RWPE2 (cell line): ENCODE results near the gene DNAH7.

ENCODE experiments used
- ATAC-seq: fragments of 200-7000 bp; cut with Tn5 transposase; 3 replicates; pipeline ENCODE4 v1.9.1; 2021; ENCODE audit warnings: low read depth
- DNase-seq: peaks from one replicate; pipeline ENCODE4 v3.0.0-alpha.2; 2020; ENCODE audit warnings: low spot score
- H3K27ac ChIP-seq: fragments of 450-650 bp; 2 replicates; pipeline ENCODE4 v1.5.1; 2017; ENCODE audit warnings: mild to moderate bottlenecking; ENCODE audit not compliant: poor library complexity, severe bottlenecking
- H3K27me3 ChIP-seq: fragments of 250-450 bp; sonication (Bioruptor Pico); 2 replicates; pipeline ENCODE4 v1.5.1; 2021; ENCODE audit warnings: mild to moderate bottlenecking, moderate library complexity; ENCODE audit not compliant: insufficient read depth, poor library complexity, severe bottlenecking
- H3K36me3 ChIP-seq: fragments of 250-450 bp; sonication (Bioruptor Pico); 2 replicates; pipeline ENCODE4 v1.5.1; 2020; ENCODE audit warnings: low read depth, mild to moderate bottlenecking, moderate library complexity
- H3K4me1 ChIP-seq: fragments of 250-450 bp; sonication (Bioruptor Pico); 2 replicates; pipeline ENCODE4 v1.5.1; 2021; ENCODE audit warnings: mild to moderate bottlenecking, moderate library complexity; ENCODE audit not compliant: insufficient read depth, poor library complexity, severe bottlenecking
- H3K4me3 ChIP-seq: fragments of 250-450 bp; sonication (Bioruptor Pico); 2 replicates; pipeline ENCODE4 v1.5.1; 2021; ENCODE audit warnings: mild to moderate bottlenecking, moderate library complexity; ENCODE audit not compliant: severe bottlenecking
- H3K9me3 ChIP-seq: fragments of 250-450 bp; sonication (Bioruptor Pico); 2 replicates; pipeline ENCODE4 v1.5.1; 2021; ENCODE audit warnings: mild to moderate bottlenecking, moderate library complexity; ENCODE audit not compliant: severe bottlenecking
- CTCF ChIP-seq: fragments of 450-650 bp; IDR thresholded peaks from one replicate; pipeline ENCODE4 v1.5.1; 2017; ENCODE audit warnings: mild to moderate bottlenecking, moderate library complexity; ENCODE audit not compliant: poor library complexity, severe bottlenecking

DNAH7 gene

GRCh38 chr2:195734395-195734794, 334.2 kb downstream of the DNAH7 start:
- no peaks in the 10 kb centered on the region for H3K36me3 ChIP-seq
- DNase-seq (no peak), ATAC-seq (no peak)
- no peaks in the 10 kb centered on the region for H3K9me3 ChIP-seq
- no peak for TF ChIP-seq CTCF
- H3K4me1 ChIP-seq, result peaks cover 5% of the 10 kb centered on the region
- H3K4me3 ChIP-seq, result no peak overlapping the region
- H3K27me3 ChIP-seq, result no peaks in the 10 kb centered on the region
- H3K27ac ChIP-seq, result no peak overlapping the region

- Histone ChIP-seq H3K4me3 (no peak overlapping the region), H3K27me3 (no peaks in the 10 kb centered on the region), H3K9me3 (no peaks in the 10 kb centered on the region), H3K27ac (no peak overlapping the region), H3K4me1 (peaks cover 5% of the 10 kb centered on the region), H3K36me3 (no peaks in the 10 kb centered on the region)
- ATAC-seq (no peak), DNase-seq (no peak)
- no peak for TF ChIP-seq CTCF
Observed at GRCh38 chr2:195733831-195734230, 334.8 kb downstream of the DNAH7 start.

GRCh38 chr2:195732574-195732973, 336.1 kb downstream of the DNAH7 start:
- no peak for TF ChIP-seq CTCF

GRCh38 chr2:195730912-195731311, 337.7 kb downstream of the DNAH7 start:
- no peaks in the 10 kb centered on the region for H3K36me3 ChIP-seq
- no peaks in the 10 kb centered on the region for H3K9me3 ChIP-seq
- ATAC-seq (no peak), DNase-seq (no peak)
- H3K27ac ChIP-seq, result no peak overlapping the region
- TF ChIP-seq CTCF, result no peak
- H3K4me3 ChIP-seq, result no peak overlapping the region
- no peaks in the 10 kb centered on the region for H3K4me1 ChIP-seq
- H3K27me3 ChIP-seq, result no peaks in the 10 kb centered on the region

More at GRCh38 chr2:195732574-195732973, 336.1 kb downstream of the DNAH7 start:
- DNase-seq (no peak), ATAC-seq (no peak)
- H3K27me3 ChIP-seq, result no peaks in the 10 kb centered on the region
- no peaks in the 10 kb centered on the region for H3K36me3 ChIP-seq
- no peak overlapping the region for H3K4me3 ChIP-seq
- peaks cover 1% of the 10 kb centered on the region for H3K4me1 ChIP-seq
- H3K9me3 ChIP-seq, result no peaks in the 10 kb centered on the region
- H3K27ac ChIP-seq, result no peak overlapping the region

- Histone ChIP-seq H3K27ac (no peak overlapping the region), H3K9me3 (no peaks in the 10 kb centered on the region), H3K4me3 (no peak overlapping the region), H3K27me3 (no peaks in the 10 kb centered on the region), H3K4me1 (no peaks in the 10 kb centered on the region), H3K36me3 (no peaks in the 10 kb centered on the region)
- no peak for TF ChIP-seq CTCF
- ATAC-seq (no peak), DNase-seq (no peak)
Observed at GRCh38 chr2:195727106-195727505, 341.5 kb downstream of the DNAH7 start.
